ENCODE measurements around the gene DNMBP.
"Not testable (repeated sequence)": the region's sequence is repeated elsewhere in the genome, so short reads cannot be mapped to it uniquely, and the experiment has no call there.

DNMBP gene

GRCh38 chr10:99985637-99986036 is 24.1 kb downstream of the DNMBP start:
- not testable (repeated sequence) for DNase-seq

- DNase-seq: no peak
Measured at GRCh38 chr10:99984211-99985034, 25.3 kb downstream of the DNMBP start.

- no peak for DNase-seq
Measured at GRCh38 chr10:99983280-99983988, 26.3 kb downstream of the DNMBP start.

GRCh38 chr10:99982728-99983127 is 27.0 kb downstream of the DNMBP start:
- no peak for DNase-seq

- DNase-seq: no peak
Measured at GRCh38 chr10:99981581-99982199, 28.1 kb downstream of the DNMBP start.

GRCh38 chr10:99979066-99979685 is 30.6 kb downstream of the DNMBP start:
- DNase-seq: no peak

GRCh38 chr10:99977916-99978315 is 31.8 kb downstream of the DNMBP start:
- no peak for DNase-seq

- DNase-seq: peak in 2 of 58 donors; percentile 3 to 16
Measured at GRCh38 chr10:99976886-99977665, 32.7 kb downstream of the DNMBP start.

GRCh38 chr10:99975942-99976809 is 33.6 kb downstream of the DNMBP start:
- no peak for DNase-seq

GRCh38 chr10:99975106-99975829 is 34.5 kb downstream of the DNMBP start:
- DNase-seq: no peak

GRCh38 chr10:99973190-99973589 is 36.6 kb downstream of the DNMBP start:
- no peak for DNase-seq

- no peak for DNase-seq
Measured at GRCh38 chr10:99967961-99968360, 41.8 kb downstream of the DNMBP start.

GRCh38 chr10:99966306-99966705 is 43.4 kb downstream of the DNMBP start:
- DNase-seq: no peak

- no peak for DNase-seq
Measured at GRCh38 chr10:99965700-99966099, 44.0 kb downstream of the DNMBP start.

GRCh38 chr10:99964791-99965190 is 45.0 kb downstream of the DNMBP start:
- DNase-seq: no peak

GRCh38 chr10:99963467-99964165 is 46.1 kb downstream of the DNMBP start:
- not testable (repeated sequence) for DNase-seq

GRCh38 chr10:99958806-99959205 is 50.9 kb downstream of the DNMBP start:
- DNase-seq: no peak

- no peak for DNase-seq
Measured at GRCh38 chr10:99958302-99958701, 51.4 kb downstream of the DNMBP start.

GRCh38 chr10:99953510-99953909 is 56.2 kb downstream of the DNMBP start:
- not testable (repeated sequence) for DNase-seq

Data from anterior cingulate cortex (tissue), 58 donors.